T-helper 2 cell (primary cell): ENCODE data around the gene TRIM60.
"Not testable (repeated sequence)": the region's sequence is repeated elsewhere in the genome, so short reads cannot be mapped to it uniquely, and the experiment has no call there.

Experiments
- DNase-seq, 5 experiments: peaks; one replicate each; pipeline versions ENCODE4 v3.0.0 to v3.0.0-alpha.2; 2012 to 2022
- total RNA-seq, 2 donors: gene quantifications; one replicate each; lab custom pipeline; 2026; lab: John Stamatoyannopoulos, UW

Gene TRIM60
- 0 reads per million in 2 donors for total RNA-seq

DNA sequence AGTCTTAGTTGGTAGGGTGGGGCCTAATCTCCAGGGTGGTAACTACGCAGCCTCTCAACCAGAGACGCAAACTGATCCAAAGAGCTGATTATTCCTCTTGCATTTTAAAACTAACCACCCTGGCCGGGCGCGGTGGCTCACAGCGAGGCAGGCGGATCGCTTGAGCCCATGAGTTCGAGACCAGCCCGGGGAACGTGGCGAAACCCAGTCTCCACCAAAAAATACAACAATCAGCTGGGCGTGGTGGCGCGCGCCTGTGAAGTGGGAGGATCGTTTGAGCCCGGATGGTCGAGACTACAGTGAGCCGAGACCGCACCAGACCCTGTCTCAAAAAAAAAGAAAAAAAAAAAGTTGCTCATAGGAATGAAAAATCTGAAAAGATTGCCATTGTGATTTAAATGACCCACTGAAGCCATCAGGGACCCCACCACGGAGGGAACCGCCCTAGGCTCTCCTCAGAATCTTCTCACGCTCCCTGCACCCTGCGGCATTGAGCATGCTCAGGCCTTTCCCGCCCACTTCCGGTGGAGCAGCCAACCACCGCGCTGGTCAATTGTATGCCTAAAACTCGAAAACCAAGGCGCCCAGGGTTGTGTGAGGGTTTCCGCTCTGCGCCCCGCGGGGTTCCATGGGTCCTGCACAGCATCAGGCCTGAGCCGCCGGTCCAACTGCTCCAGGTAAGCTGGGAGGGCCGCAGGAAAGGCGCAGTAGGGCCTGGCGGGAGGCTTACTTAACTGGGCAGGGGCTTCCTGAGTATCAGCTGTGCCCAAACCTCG is at the start of gene TRIM60:
TSS of gene TRIM60 (plus strand) at position 564 of the 776 bp plus-strand sequence. CDS start 8,074 bp downstream, outside the sequence.
- DNase-seq, result no peak

DNA sequence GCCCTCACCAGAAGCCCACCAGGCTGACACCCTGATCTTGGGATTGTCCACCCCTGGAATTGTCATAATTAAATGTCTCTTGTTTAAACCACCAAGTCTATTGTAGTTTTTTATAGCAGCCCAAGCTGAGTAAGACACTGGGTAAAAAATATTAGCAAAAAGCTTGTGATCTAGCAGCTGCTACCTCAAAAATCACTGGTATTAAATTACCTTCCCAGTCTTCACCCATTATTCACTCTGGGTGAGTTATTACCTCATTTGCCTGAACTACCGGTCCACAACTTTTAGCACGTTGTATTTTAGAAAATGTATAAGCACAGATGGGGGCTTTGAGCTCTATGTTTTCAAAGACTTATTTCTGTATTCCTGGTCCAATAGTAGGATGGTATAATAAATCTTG is 42.3 kb upstream of the TRIM60 start:
- DNase-seq, result no peak

GRCh38 chr4:164990786-164991185 is 41.0 kb upstream of the TRIM60 start:
- not testable (repeated sequence) for DNase-seq

DNA sequence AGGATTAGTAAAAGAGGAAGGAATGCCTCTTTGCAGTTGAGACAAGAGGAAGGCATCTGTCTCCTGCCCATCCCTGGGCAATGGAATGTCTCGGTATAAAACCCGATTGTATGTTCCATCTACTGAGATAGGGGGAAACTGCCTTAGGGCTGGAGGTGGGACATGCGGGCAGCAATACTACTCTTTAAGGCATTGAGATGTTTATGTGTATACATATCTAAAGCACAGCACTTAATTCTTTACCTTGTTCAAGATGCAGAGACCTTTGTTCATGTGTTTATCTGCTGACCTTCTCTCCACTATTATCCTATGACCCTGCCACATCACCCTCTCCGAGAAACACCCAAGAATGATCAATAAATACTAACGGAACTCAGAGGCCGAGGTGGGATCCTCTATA is 35.7 kb upstream of the TRIM60 start:
- DNase-seq, result not testable (repeated sequence)

- no peak for DNase-seq
Observed at GRCh38 chr4:164997324-164997723, 34.5 kb upstream of the TRIM60 start.

DNA sequence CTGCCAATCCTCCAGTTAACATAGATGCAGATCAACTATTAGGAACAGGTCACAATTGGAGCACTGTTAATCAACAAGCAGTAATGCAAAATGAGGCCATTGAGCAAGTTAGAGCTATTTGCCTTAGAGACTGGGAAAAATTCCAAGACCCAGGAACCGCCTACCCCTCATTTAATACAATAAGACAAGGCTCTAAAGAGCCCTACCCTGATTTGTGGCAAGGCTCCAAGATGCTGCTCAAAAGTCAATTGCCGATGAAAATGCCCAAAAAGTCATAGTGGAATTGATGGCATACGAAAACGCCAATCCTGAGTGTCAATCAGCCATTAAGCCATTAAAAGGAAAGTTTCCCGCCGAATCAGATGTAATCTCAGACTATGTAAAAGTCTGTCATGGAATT is 33.9 kb upstream of the TRIM60 start:
- DNase-seq, result no peak

- DNase-seq, result not testable (repeated sequence)
Observed at GRCh38 chr4:164998526-164999080, 33.2 kb upstream of the TRIM60 start.

DNA sequence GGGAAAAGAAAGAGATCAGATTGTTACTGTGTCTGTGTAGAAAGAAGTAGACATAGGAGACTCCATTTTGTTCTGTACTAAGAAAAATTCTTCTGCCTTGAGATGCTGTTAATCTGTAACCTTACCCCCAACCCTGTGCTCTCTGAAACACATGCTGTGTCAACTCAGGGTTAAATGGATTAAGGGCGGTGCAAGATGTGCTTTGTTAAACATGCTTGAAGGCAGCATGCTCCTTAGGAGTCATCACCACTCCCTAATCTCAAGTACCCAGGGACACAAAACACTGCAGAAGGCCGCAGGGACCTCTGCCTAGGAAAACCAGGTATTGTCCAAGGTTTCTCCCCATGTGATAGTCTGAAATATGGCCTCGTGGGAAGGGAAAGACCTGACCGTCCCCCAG is 29.8 kb upstream of the TRIM60 start:
- not testable (repeated sequence) for DNase-seq

DNA sequence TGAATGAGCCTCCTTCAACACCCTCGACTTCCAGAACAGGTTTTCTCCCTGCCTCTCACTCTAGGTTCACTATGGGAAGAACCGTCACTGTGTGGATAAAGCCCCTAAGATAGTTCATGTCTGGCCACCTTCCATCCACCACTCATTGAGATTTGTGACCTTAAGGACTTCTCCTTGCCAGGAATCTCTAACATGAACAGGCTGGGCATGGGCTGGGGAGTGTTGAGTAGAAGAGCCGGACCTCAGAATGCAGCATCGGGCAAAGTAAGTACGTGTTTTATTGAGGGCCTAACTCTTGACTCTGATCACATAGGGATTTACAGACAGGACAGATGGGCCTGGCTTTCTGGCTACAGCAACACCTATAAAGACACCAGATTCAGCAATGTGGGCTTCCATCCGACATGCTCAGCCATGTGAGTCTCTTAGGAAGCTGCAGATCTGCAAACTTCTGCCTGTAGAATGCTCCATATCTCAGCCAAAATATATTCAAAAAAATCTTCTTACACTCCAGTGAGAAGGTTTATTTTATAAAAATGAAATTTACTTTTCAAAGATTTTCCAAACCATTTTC is 26.4 kb upstream of the TRIM60 start:
- DNase-seq, result no peak

DNA sequence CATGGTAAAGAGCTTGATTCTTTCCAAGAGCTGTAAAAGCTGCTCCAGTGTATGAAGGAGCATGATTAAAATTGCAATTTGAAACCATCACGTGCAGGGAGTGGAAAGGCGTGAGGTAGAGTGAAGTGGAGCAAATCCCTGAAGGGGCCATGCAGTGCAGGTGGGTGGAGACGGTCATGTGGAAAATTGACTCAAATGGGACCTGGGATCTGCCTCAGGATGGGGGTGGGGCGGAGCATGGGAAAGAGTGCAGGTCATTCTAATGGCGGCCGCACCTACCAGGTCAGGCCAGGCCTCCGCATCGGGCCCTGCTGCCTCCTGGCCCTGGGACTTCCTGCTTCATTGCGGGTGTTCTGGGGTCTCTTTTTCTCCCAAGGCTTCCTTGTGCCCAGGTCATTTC is 25.3 kb upstream of the TRIM60 start:
- DNase-seq, result no peak

DNA sequence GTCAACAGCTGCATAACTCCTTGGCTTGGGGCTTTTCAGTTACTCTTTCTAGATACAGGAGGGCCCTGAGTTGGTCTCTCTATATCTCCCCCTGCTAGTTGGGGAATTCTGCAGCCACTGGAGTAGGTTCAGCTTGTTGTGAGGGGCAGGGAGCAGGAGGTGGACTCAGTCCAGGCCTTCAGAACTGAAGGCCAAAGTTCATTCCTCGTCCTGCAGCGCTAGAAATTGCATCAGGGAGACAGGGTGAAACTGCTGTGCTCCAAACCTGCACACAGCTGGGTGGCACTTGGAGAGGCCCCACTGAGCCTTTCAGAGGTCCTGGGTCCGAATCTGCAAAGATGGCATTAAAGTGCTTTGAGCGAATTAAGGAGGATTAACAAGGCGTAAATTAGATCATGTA is 24.9 kb upstream of the TRIM60 start:
- DNase-seq, result no peak

DNA sequence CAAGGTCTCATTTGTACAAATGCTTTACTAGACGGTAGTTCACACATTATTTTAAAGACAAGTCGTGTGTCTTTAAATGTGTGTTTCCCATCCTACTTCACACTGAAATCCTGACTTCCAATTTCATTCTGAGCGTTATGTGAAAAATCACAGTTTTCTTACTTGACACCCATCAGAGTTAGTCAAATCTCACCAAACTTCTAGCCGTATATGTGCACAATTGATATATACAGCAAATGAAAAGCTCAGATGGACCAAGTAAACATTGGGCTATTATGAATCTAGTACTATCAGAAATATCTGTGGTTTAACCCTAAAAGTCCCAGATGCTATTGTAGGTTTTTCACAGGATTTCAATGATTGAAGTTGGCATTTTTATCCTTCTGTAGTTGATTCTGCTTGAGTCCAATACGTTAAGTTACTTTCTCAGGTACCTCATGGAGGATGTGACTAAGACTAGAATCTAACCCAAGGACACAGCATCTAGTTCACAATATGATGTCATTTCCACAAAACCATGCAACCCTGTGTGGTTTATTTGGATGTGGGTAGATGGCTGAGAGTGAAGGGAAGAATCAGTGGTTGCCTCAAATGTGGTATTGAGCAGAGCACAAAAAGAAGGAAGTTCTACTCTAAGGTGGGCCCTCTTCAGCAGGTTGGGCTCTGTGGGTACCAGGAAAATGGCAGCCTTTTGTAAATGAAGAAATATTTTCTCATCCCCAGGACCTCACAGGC is 22.1 kb upstream of the TRIM60 start:
- peak in 1 of 5 experiments; percentile 76 for DNase-seq

DNA sequence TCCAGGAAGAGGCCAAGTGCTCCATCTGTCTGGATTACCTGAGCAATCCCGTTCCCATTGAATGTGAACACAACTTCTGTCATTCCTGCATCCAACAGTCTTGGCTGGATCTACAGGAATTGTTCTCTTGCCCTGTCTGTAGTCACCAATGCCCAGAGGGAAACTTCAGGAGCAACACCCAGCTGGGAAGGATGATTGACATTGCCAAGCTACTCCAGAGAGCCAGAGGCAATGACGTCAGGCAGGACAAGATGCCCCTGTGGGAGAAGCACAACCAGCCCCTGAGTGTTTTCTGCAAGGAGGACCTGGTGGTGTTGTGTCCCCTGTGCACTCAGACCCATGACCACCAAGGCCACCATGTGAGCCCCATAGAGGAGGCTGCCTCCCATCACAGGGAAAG is 21.3 kb upstream of the TRIM60 start:
- DNase-seq, result no peak

GRCh38 chr4:165010991-165011390 is 20.8 kb upstream of the TRIM60 start:
- no peak for DNase-seq

DNA sequence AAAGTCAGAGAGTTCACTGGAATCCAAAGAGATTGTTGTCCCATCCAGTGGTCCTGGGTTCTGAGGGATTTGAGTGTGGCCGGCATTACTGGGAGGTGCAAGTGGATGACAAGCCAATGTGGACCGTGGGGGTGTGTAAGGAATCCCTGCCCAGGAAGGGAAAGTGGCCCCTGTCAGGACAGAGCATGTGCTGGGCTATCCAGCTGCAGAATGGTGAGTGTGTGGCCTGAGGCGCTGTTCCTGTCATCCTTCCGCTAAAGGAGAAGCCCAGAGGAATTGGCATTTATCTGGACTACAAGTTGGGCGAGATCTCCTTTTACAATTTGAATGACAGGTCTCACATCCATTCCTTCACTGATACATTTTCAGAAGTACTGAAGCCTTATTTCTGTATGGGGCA is 20.4 kb upstream of the TRIM60 start:
- DNase-seq, result no peak

DNA sequence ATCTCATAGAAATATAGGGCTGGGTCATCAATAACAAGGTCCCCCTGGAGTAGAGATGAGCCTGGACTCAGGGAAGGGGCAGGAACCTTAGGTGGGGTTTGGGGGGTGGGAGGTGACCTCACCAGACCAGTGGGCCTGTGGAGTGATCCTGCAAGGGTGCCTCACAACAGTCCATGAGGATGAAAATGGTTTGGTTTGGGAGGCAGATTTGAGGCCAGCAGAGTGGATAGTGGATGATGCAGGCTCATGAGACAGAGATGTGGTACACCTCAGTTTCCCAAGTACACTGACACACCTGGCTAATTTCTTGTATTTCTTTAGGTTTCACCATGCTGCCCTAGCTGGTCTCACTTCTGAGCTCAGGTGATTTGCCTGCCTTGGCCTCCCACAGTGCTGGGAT is 18.1 kb upstream of the TRIM60 start:
- DNase-seq, result no peak

DNA sequence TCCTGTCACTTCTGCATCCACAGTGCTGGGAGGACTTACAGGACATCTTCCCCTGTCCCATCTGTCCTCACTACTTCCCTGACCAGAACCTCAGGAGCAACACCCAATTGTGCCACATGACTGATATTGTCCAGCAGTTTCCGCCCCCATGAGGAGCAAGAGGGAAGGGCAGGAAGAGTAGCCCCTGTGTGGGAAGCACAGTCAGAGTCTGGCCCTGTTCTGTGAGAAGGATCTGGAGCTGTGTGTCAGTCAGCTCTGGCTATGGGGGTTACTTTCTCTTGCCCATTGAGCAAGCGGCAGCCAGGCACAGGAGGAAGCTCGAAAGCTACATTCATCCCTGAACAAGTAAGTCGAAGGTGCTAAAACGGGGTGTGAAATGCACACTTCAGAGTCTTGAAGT is 14.8 kb upstream of the TRIM60 start:
- DNase-seq, result no peak

DNA sequence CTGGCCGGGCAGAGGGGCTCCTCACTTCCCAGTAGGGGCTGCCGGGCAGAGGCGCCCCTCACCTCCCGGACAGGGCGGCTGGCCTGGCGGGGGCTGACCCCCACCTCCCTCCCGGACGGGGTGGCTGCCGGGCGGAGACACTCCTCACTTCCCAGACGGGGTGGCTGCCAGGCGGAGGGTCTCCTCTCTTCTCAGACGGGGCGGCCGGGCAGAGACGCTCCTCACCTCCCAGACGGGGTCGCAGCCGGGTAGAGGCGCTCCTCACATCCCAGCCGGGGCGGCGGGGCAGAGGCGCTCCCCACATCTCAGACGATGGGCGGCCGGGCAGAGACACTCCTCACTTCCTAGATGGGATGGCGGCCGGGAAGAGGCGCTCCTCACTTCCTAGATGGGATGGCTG is 11.8 kb upstream of the TRIM60 start:
- not testable (repeated sequence) for DNase-seq

DNA sequence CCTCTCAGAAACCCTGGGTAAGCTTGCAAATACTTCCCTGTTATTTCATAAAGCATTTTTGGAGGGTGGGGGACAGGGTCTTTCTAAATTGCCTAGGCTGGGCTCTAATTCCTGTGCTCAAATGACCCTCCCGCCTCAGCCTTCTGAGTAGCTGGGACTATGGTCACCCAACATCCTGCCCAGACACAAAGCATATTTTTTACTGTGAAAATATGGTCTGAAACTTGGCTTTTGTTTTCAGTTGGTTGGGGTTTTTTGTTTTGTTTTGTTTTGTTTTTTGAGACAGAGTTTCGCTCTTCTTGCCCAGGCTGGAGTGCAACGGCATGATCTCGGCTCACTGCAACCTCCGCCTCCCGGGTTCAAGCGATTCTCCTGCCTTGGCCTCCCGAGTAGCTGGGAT is 6.0 kb upstream of the TRIM60 start:
- DNase-seq, result not testable (repeated sequence)

GRCh38 chr4:165027762-165028402 is 3.9 kb upstream of the TRIM60 start:
- DNase-seq, result no peak

DNA sequence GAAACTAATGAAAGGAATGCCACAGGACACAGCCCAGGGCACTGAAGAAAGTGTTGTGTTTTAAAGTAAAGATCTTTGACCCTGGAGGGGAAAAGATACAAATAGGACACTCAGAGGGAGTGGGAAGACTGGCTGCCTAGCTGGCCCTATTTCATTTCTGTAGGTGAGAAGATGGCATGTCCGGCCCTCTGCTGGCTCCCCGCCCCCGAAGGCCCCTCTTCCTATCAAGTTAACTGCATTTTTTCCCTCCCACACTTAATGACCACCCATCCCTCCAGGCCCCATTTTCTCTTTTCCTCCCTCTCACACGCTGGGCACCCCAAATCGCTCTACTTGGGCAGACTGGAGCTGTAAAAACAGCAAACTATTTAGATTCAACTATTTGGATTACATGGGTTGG is 16.4 kb downstream of the TRIM60 start:
- no peak for DNase-seq

DNA sequence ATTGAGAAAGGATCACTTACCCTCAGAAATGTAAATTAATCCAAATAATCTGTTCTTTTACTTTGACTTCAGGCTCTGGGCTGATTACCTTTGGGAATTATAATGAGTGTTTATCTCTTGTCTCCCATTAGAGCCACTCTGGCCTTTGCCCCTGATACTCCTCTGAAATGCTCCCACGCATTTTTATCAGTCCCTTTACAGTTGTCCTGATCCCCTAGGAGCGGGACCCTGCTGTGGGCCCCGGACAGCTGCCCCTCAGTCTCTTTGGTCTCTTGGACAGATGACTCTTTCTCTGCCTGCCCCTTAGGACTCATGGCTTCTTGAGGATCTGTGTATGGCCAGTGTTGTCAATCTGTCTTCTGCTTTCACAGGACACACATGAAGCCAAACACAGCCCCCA is 20.8 kb downstream of the TRIM60 start:
- DNase-seq, result no peak

GRCh38 chr4:165053645-165054044 is 21.8 kb downstream of the TRIM60 start, which contains the start of gene TRIM75:
TSS of gene TRIM75 (plus strand) at chr4:165053866. CDS start at chr4:165059148, 5,282 bp downstream.
- DNase-seq, result no peak
